Natural killer cell treated with Interleukin-12 subunit alpha and Interleukin-12 subunit beta and Interleukin-15 and Interleukin-18, amount 100 ng/mL, for 72 hours (primary cell): ENCODE measurements around the gene HNRNPD. TPM values are rescaled to one million over a fixed set of nuclear protein-coding genes. Genes with fewer than 3 reads are reported as not detected.
"Not testable (repeated sequence)": the region's sequence is repeated elsewhere in the genome, so short reads cannot be mapped to it uniquely, and the experiment has no call there.

ENCODE experiments used
- ATAC-seq, 2 donors: fragments of 150-1000 bp; cut with Tn5 transposase in 1 of 2; sonication (Bioruptor Pico), chemical (Tn5 transposase) in 1 of 2; 2 replicates each; pipeline ENCODE4 v1.10.0; 2021
- DNase-seq: peaks from one replicate; pipeline ENCODE4 v3.0.0; 2022; ENCODE audit warnings: low spot score
- H3K27ac Mint-ChIP-seq, 2 donors: 1 replicate in 1 of 2; 2 replicates in 1 of 2; pipeline ENCODE4 v1.8.0; 2022; ENCODE audit warnings: mixed read lengths in 2 of 2, mild to moderate bottlenecking in 1 of 2, moderate library complexity in 1 of 2
- H3K27me3 Mint-ChIP-seq, 2 donors: 1 replicate in 1 of 2; 2 replicates in 1 of 2; pipeline ENCODE4 v1.8.0; 2022; ENCODE audit warnings: mixed read lengths in 2 of 2
- H3K36me3 Mint-ChIP-seq: one replicate; pipeline ENCODE4 v1.8.0; 2022; ENCODE audit warnings: mixed read lengths
- H3K4me1 Mint-ChIP-seq, 2 donors: 1 replicate in 1 of 2; 2 replicates in 1 of 2; pipeline ENCODE4 v1.8.0; 2022; ENCODE audit warnings: low read depth in 2 of 2, mixed read lengths in 2 of 2, mild to moderate bottlenecking in 1 of 2
- H3K4me3 Mint-ChIP-seq: one replicate; pipeline ENCODE4 v1.8.0; 2022; ENCODE audit warnings: mixed read lengths
- H3K9me3 Mint-ChIP-seq: 2 replicates; pipeline ENCODE4 v1.8.0; 2022; ENCODE audit warnings: mixed read lengths
- total RNA-seq, 2 donors: library from RNA; stranded (reverse); gene quantifications; one replicate each; pipeline ENCODE4 v1.2.3, GENCODE V29; 2022

Gene HNRNPD
- total RNA-seq, 2 donors from 2014 or later, result 280 to 290 TPM

DNA sequence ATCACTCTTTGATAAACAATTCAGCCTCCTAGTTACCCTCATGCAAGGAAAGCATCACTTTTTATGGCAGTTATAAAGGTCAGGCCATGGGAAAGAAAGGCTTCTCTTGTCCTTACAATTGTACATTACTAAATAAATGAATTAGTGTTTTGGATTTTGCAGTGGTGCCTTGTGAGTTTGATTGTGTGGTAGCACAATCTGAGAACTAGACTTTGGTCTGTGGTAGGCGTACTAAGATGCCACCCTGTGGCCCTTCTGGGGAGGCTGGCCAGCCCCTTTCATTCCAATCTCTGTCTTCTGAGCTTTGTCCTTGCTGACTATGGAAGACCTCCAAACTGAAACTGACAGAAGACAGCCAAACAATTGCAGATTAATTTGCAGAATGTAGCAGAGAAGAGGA lies 14.6 kb upstream of the HNRNPD start:
- Mint-ChIP-seq H3K9me3 (no peaks in the 10 kb centered on the region), H3K36me3 (no peaks in the 10 kb centered on the region), H3K4me3 (no peak overlapping the region), H3K27ac (no peak overlapping the region), H3K27me3 (peaks cover 4 to 7% of the 10 kb centered on the region in 2 donors), H3K4me1 (no peaks in the 10 kb centered on the region)
- ATAC-seq, result no peak
- DNase-seq, result no peak

DNA sequence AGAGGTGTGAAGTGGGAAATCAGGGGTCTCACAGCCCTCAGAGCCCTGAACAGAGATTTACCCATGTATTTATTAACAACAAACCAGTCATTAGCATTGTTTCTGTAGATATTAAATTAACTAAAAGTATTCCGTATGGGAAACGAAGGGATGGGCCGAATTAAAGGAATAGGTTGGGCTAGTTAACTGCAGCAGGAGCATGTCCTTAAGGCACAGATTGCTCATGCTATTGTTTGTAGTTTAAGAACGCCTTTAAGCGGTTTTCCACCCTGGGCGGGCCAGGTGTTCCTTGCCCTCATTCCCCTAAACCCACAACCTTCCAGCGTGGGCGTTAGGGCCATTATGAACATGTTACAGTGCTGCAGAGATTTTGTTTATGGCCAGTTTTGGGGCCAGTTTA lies 12.5 kb upstream of the HNRNPD start:
- not testable (repeated sequence) for H3K36me3 Mint-ChIP-seq, H3K27ac Mint-ChIP-seq, ATAC-seq, DNase-seq, H3K4me3 Mint-ChIP-seq, H3K4me1 Mint-ChIP-seq, H3K27me3 Mint-ChIP-seq, H3K9me3 Mint-ChIP-seq

- no peak for DNase-seq
- Mint-ChIP-seq H3K36me3 (peaks cover 2% of the 10 kb centered on the region), H3K27ac (no peak overlapping the region), H3K9me3 (no peaks in the 10 kb centered on the region), H3K4me3 (no peak overlapping the region), H3K27me3 (peaks cover 4 to 7% of the 10 kb centered on the region in 2 donors), H3K4me1 (peaks cover 6 to 8% of the 10 kb centered on the region in 2 donors)
- no peak for ATAC-seq
Observed at GRCh38 chr4:82382751-82383150, 9.0 kb upstream of the HNRNPD start.

DNA sequence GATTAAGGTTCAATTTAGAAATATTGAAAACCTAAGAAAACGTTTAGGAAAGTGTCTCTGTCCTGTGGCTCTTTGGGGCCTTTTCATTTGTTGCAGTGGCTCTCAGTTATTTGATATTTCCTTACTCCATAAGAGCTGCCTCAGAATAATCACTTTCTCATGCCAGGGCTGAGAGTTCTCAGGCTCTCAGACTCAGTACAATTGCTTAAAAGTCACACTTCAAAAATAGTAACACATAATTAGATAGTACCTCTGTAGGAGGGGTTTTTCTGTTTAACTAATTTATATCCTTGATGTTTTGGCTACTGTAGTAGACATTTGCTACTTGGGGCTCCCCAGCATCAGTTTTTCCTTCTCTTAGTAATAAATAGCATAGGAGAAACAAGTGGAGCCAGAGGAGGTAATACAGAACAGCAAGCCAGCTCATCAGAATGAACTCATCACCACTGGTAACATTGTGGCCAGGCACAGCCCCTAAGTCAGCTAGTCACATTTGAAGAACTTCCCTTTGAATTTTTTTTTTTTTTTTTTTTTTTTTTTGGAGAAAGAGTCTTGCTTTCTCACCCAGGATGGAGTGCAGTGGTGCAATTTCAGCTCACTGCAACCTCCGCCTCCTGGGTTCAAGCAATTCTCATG lies 8.0 kb upstream of the HNRNPD start:
- H3K27me3 Mint-ChIP-seq, result peaks cover 4 to 7% of the 10 kb centered on the region in 2 donors
- DNase-seq, result no peak
- H3K4me3 Mint-ChIP-seq, result no peak overlapping the region
- H3K4me1 Mint-ChIP-seq, result peaks cover 8 to 10% of the 10 kb centered on the region in 2 donors
- no peak for ATAC-seq
- H3K9me3 Mint-ChIP-seq, result no peaks in the 10 kb centered on the region
- H3K27ac Mint-ChIP-seq, result no peak overlapping the region
- peaks cover 5% of the 10 kb centered on the region for H3K36me3 Mint-ChIP-seq

DNA sequence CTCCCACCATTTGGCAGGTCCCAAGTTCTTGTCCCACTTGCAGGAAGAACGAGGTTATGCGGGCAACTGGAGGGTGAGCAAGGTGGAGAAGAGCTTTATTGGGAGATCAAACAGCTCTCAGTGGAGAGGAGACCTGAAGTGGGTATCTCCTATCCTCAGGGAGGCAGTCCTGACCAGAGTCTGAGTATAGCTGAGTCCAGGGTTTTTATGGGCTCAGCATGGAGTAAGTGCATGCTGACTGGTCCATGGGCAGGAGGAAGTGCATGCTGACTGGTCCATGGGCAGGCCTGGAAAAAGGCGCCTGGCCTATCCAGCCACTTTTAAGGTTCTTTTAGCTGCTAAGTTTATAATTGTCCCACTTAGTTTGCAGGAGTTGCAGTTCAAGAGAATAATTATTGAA lies 7.4 kb upstream of the HNRNPD start:
- Mint-ChIP-seq H3K4me1 (peaks cover 12 to 15% of the 10 kb centered on the region in 2 donors), H3K4me3 (no peak overlapping the region), H3K27ac (no peak overlapping the region), H3K27me3 (peaks cover 4 to 7% of the 10 kb centered on the region in 2 donors), H3K9me3 (no peaks in the 10 kb centered on the region), H3K36me3 (peaks cover 5% of the 10 kb centered on the region)
- DNase-seq, result no peak
- no peak for ATAC-seq

DNA sequence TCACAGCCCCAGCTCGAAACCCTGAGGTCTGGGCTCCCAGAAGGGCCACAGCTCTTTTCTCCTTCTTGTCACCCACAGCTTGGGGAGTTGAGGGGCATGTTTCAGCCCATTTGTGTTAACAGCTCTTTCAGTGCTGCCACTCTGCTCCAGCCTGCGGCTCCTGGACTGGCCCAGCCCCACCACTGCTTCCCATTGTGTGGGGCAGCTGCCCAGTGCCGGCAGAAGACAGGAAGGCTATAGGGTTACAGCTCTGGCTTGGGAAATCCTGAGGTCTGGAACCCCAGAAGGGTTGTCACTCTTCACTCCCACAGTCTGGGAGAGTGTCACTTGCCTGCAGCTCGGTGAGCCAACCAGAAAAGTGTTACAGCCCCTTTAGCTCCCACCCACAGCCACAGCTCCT lies 7.0 kb upstream of the HNRNPD start:
- Mint-ChIP-seq H3K4me1 (peaks cover 16 to 19% of the 10 kb centered on the region in 2 donors), H3K27me3 (peaks cover 3 to 5% of the 10 kb centered on the region in 2 donors), H3K9me3 (no peaks in the 10 kb centered on the region), H3K36me3 (peaks cover 5% of the 10 kb centered on the region), H3K27ac (no peak overlapping the region), H3K4me3 (no peak overlapping the region)
- ATAC-seq, result peak in 1 of 2 donors; percentile 15
- DNase-seq, result no peak

GRCh38 chr4:82380344-82380743 lies 6.6 kb upstream of the HNRNPD start:
- H3K36me3 Mint-ChIP-seq, result peaks cover 5% of the 10 kb centered on the region
- no peaks in the 10 kb centered on the region for H3K9me3 Mint-ChIP-seq
- H3K4me3 Mint-ChIP-seq, result no peak overlapping the region
- DNase-seq (no peak), ATAC-seq (peak in 1 of 2 donors; percentile 41)
- H3K27me3 Mint-ChIP-seq, result no peaks in the 10 kb centered on the region
- H3K27ac Mint-ChIP-seq, result no peak overlapping the region
- H3K4me1 Mint-ChIP-seq, result peaks cover 19 to 22% of the 10 kb centered on the region in 2 donors

DNA sequence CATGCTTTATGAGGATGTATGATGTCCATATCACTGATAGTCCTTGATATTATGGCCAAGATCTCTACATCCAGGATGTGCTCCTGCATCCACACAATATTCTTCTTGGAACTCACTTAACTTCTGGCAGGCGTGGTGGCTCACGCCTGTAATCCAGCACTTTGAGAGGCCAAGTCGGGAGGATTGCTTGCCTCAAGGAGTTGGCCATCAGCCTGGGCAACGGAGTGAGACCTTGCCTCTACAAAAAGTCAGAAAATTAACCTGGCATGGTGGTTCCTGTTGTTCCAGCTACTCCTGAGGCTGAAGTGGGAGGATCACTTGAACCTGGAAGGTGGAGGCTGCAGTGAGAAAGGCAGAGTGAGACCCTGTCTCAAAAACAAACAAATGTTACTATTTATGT lies 2.3 kb upstream of the HNRNPD start:
- Mint-ChIP-seq H3K27ac (peak overlapping the region in 1 of 2 donors; percentile 23), H3K4me1 (peaks cover 34 to 50% of the 10 kb centered on the region in 2 donors), H3K4me3 (peak overlapping the region; percentile 99)

DNA sequence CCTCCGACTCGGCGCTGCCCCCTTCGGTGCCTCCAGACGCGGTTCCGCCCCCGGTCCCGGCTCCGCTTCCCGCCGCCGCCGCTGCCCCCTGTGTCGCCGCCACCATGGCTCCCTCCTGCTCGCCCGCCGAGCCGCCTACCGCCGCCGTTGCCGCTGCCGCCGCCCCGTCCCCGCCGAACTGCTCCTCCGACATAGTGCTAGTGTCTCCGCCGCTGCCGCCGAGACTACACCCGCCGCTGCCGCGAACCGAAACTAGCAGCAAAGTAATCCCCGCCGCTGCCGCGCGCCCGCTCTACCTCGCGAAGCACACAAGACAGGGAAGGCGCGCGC lies 340 bp downstream of the HNRNPD start:
- Mint-ChIP-seq H3K36me3 (peaks cover 48% of the 10 kb centered on the region), H3K4me1 (peaks cover 47 to 69% of the 10 kb centered on the region in 2 donors), H3K9me3 (no peaks in the 10 kb centered on the region), H3K27ac (peak overlapping the region; percentile 98), H3K4me3 (peak overlapping the region; percentile 99), H3K27me3 (no peaks in the 10 kb centered on the region)
- DNase-seq, result no peak
- peak; percentile 47 to 69 for ATAC-seq

More for the DNA sequence above, 2.3 kb upstream of the HNRNPD start:
- H3K27me3 Mint-ChIP-seq, result no peaks in the 10 kb centered on the region
- DNase-seq (no peak), ATAC-seq (no peak)
- peaks cover 33% of the 10 kb centered on the region for H3K36me3 Mint-ChIP-seq
- no peaks in the 10 kb centered on the region for H3K9me3 Mint-ChIP-seq

DNA sequence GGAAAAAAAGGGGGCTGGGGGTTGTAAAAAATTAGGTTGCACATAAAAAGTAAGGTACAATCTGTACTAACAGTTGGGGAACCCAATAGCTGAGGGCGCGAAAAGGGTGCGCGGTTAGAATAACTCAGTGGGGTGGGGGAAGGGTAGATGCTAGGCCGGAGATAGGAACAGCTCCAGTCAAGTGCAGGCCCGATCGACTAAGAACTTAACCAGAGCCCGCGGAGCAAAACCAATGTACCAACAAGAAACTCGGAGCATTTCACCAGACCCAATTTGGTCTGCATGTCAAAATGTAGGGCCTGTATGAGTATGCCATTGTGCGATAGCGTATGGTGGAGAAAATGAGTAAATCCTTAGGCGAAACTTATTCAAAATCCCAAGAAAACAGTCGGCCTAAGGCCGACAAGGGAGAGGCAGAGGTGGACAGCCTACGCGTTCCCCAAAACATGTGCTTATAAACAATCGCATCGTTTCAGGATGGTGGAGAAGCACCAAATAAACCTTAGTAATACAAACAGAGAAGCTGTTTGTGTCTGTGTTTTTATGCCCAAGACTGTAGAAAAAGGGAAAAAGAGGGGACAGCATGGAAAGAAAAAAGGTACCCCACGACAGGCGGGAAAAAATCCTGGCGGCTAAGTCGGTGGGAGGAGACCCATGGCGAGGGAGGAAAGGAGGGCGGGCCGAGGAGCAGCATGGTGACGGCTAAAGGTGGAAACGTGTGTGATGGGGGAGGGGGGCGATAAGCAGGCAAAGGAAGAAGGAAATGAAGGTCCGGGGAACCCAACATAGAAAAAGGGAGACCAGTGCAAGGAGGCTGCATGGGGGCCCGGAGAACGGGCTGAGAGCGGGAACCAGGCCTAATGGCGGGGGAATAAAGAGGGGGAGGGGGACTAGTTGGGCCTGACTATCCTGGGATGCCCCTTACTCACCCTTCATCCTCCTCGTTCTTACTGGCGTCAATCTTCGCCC lies 990 bp downstream of the HNRNPD start:
- peaks cover 49 to 73% of the 10 kb centered on the region in 2 donors for H3K4me1 Mint-ChIP-seq

GRCh38 chr4:82371497-82371896 lies 2.3 kb downstream of the HNRNPD start:
- Mint-ChIP-seq H3K27ac (peak overlapping the region; percentile 98), H3K27me3 (no peaks in the 10 kb centered on the region), H3K4me1 (peaks cover 57 to 80% of the 10 kb centered on the region in 2 donors), H3K4me3 (peak overlapping the region; percentile 99), H3K36me3 (peaks cover 48% of the 10 kb centered on the region), H3K9me3 (no peaks in the 10 kb centered on the region)
- ATAC-seq, result no peak
- no peak for DNase-seq

More for the DNA sequence above, 990 bp downstream of the HNRNPD start:
- peak overlapping the region; percentile 99 for H3K4me3 Mint-ChIP-seq
- DNase-seq (peak; percentile 84), ATAC-seq (peak; percentile 43 to 54)
- H3K27me3 Mint-ChIP-seq, result no peaks in the 10 kb centered on the region
- H3K9me3 Mint-ChIP-seq, result no peaks in the 10 kb centered on the region
- H3K36me3 Mint-ChIP-seq, result peaks cover 47% of the 10 kb centered on the region
- H3K27ac Mint-ChIP-seq, result peak overlapping the region; percentile 98

DNA sequence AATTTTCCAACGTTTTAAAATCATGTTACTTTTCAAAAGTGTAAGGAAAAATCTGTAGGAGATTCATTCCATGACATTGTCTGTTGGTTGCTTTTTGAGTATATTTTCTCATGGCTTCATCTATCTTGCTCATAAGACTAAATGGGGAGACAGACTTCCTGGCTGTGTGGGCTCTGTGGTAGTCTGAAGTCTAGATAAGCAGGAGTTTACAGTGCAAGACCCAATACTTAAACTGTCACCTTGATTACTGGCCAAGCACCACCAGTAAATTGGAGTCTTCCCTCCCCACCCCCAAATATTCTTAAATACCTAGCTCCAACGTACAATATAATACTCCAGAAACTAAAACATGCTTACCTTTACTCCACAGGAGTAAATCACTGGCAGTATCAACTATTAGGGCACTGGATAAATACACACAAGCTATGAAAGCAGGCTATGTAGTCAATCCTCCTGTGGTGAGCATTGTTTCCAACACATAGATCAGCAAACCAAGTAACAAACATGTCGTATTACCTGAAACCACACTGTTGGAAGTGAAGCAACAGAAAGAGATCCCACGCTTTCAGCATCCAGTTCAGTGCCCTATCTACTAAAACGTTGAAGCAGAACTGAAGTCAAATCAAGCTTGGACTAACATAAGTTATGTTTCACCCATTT lies 6.2 kb downstream of the HNRNPD start:
- ATAC-seq (no peak), DNase-seq (no peak)
- H3K4me3 Mint-ChIP-seq, result peak overlapping the region; percentile 99
- H3K9me3 Mint-ChIP-seq, result no peaks in the 10 kb centered on the region
- no peaks in the 10 kb centered on the region for H3K27me3 Mint-ChIP-seq
- peak overlapping the region; percentile 13 to 56 for H3K27ac Mint-ChIP-seq
- H3K36me3 Mint-ChIP-seq, result peaks cover 34% of the 10 kb centered on the region
- peaks cover 59 to 81% of the 10 kb centered on the region in 2 donors for H3K4me1 Mint-ChIP-seq

DNA sequence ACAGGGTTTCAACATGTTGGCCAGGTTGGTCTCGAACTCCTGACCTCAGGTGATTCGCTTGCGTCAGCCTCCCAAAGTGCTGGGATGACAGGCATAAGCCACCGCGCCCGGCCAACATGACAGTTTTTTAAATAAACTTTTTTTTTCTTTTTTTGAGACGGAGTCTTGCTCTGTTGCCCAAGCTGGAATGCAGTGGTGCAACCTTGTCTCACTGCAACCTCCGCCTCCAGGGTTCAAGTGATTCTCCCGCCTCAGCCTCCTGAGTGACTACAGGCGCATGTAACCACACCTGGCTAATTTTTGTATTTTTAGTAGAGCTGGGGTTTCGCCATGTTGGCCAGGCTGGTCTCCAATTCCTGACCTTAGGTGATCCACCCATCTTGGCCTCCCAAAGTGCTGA lies 7.4 kb downstream of the HNRNPD start:
- peak overlapping the region; percentile 99 for H3K4me3 Mint-ChIP-seq
- H3K27me3 Mint-ChIP-seq, ATAC-seq, H3K9me3 Mint-ChIP-seq, DNase-seq: not testable (repeated sequence)
- H3K36me3 Mint-ChIP-seq, result peaks cover 23% of the 10 kb centered on the region
- peak overlapping the region; percentile 56 for H3K27ac Mint-ChIP-seq
- peaks cover 61 to 81% of the 10 kb centered on the region in 2 donors for H3K4me1 Mint-ChIP-seq
